NB4 (cell line): Measurements from ENCODE around the gene PA2G4.

ENCODE experiments used
- DNase-seq: peaks from one replicate; pipeline ENCODE4 v3.0.0; 2010; ENCODE audit warnings: low read depth
- H3K4me3 ChIP-seq: one replicate; pipeline ENCODE4 v1.5.1; 2011; ENCODE audit warnings: mild to moderate bottlenecking, low read depth, low read length, moderate library complexity
- MYC ChIP-seq: IDR thresholded peaks from 2 replicates; pipeline ENCODE4 v1.6.1; 2011; ENCODE audit warnings: low read depth, low read length
- POLR2A ChIP-seq: IDR thresholded peaks from 2 replicates; pipeline ENCODE4 v1.6.1; 2011; ENCODE audit warnings: mild to moderate bottlenecking; ENCODE audit not compliant: insufficient read length; ENCODE audit errors: extremely low read depth
- TF ChIP-seq, protein P1 (sequence below): IDR thresholded peaks from one replicate; pipeline ENCODE4 v1.5.1; 2012; ENCODE audit warnings: low read depth, low read length
- TF ChIP-seq, protein P2 (sequence below): IDR thresholded peaks from 2 replicates; pipeline ENCODE4 v1.6.1; 2011; ENCODE audit warnings: low read depth, low read length

PA2G4 gene

DNA sequence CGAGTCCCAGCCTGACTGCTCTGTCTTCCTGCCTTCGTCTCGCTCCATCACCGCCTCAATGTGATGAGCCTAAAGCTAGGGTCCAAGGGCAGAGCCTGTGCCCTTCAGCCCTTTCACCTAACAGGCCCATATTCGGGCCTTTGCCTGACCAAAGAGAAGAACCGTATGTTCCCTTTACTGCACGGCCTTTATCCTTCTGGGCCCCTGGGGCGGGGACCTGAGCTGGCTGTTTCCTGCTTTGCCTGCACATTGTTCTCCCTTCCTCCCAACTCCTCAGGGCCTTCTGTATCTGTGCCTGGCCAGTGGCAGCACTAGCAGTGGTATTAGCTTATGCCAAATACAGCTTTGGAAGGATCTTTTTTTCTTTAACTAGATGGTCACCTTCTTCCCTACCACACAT is 39.5 kb downstream of the PA2G4 start:
- H3K4me3 ChIP-seq: no peak overlapping the region
- DNase-seq: no peak
- TF ChIP-seq, protein P1, sequence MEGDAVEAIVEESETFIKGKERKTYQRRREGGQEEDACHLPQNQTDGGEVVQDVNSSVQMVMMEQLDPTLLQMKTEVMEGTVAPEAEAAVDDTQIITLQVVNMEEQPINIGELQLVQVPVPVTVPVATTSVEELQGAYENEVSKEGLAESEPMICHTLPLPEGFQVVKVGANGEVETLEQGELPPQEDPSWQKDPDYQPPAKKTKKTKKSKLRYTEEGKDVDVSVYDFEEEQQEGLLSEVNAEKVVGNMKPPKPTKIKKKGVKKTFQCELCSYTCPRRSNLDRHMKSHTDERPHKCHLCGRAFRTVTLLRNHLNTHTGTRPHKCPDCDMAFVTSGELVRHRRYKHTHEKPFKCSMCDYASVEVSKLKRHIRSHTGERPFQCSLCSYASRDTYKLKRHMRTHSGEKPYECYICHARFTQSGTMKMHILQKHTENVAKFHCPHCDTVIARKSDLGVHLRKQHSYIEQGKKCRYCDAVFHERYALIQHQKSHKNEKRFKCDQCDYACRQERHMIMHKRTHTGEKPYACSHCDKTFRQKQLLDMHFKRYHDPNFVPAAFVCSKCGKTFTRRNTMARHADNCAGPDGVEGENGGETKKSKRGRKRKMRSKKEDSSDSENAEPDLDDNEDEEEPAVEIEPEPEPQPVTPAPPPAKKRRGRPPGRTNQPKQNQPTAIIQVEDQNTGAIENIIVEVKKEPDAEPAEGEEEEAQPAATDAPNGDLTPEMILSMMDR: no peak
- TF ChIP-seq POLR2A (no peak), MYC (no peak)
- TF ChIP-seq, protein P2, sequence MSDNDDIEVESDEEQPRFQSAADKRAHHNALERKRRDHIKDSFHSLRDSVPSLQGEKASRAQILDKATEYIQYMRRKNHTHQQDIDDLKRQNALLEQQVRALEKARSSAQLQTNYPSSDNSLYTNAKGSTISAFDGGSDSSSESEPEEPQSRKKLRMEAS: no peak

DNA sequence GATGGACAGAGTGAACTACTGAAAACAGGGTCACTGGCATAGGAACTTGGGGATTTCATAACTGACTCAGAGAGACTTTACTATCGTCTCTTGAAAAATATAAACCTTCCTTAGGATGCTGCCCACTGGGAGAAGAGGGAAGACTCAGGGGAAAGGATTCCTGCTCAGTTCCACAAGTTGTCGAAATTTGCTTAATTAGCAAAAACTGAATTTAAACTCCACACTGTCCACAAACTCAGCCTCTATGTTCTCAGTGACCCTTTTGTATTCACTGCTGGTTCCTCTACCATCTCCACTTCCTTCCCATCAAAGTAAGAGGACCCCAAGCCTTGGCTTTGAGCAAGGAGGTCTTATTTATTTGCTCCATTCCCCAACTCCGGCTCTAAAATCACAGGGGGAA is 40.9 kb downstream of the PA2G4 start:
- DNase-seq: no peak
- no peak for TF ChIP-seq MYC
- TF ChIP-seq, protein P1: no peak
- no peak for TF ChIP-seq POLR2A
- no peak overlapping the region for H3K4me3 ChIP-seq

DNA sequence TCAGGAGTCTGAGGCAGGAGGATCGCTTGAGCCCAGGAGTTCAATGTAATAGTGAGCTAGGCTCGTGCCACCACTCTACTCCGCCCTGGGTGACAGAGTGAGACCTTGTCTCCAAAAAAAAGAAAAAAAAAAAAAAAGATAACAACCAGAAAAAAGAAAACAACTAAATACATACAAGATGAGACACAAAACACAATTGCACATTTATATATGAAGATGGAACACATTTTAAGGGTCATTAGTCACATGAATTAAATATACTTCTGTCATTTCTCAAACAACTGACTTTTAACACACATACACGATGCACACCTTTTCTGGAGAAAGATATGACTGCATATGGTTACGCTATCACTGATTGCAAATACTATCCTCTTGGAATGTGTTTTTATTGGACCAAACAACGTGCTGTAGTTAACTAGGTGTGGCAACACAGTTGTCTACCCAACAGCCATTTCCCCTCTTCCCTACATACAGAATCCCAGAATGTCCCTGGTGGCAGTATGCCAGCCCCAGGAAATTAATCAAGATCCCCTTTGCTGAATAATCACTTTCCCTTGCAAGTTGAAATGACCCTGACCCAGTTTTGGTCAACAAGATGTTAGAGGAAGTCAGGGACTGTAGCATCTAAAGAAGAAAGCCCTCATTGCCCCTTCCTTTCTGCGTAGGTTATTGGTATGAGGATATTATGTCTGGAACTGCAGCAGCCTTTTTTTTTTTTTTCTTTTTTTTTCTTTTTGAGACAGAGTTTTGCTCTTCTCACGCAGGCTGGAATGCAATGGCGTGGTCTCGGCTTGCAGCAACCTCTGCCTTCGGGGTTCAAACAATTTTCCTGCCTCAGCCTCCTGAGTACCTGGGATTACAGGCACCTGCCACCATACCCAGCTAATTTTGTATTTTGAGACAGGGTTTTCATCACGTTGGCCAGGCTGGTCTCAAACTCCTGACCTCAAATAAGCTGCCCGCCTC is 42.4 kb downstream of the PA2G4 start:
- peak; percentile 39 for DNase-seq
- TF ChIP-seq MYC: no peak
- TF ChIP-seq, protein P1: no peak
- TF ChIP-seq, protein P2: no peak
- TF ChIP-seq POLR2A: no peak
- H3K4me3 ChIP-seq: no peak overlapping the region

DNA sequence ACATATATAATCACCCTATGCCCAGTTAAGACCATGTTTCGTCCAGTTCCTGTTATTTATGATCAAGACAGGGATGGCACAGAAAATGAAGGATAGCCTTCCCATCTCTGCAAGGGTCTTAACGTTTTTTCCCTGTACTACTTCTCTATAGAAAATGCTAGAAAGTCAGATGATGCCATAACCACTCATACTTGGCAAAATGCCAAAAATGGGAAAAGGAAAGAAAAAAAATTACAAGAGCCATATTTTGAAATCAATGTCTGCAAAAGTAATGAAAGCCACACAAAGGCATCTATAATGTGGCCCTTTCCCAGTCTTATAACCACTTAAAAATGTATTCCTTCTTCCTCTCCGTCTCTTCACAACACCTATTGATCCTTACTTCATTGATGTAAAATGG is 46.2 kb downstream of the PA2G4 start:
- H3K4me3 ChIP-seq: no peak overlapping the region
- no peak for TF ChIP-seq POLR2A
- TF ChIP-seq, protein P2: no peak
- TF ChIP-seq MYC: no peak
- TF ChIP-seq, protein P1: no peak
- no peak for DNase-seq

DNA sequence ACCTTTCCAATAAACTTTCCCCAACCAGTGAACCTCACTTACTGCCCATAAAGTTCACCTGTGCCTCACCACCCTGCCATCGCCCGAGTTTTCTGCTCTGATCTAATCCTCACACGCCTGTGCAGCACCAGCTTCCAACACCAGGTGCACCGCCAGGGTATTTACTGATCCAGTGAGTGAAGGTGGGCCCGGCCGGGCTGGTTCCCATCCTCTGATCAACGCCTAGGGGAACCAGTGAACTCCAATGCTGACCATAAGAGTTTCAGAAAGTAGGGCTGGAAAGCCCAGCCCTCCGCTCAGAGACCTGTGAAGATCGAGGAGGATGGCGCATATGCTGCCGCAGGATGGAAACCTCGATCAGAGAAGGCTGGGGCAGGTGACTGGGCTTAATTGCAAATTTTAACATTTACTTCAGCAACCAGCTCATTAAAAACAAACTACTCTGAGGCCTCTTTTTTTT is 47.3 kb downstream of the PA2G4 start:
- no peak for DNase-seq
- TF ChIP-seq, protein P2: no peak
- TF ChIP-seq, protein P1: peak; percentile 6
- no peak for TF ChIP-seq MYC
- TF ChIP-seq POLR2A: no peak
- peak overlapping the region; percentile 90 for H3K4me3 ChIP-seq
